Gastrocnemius medialis (tissue), 4 donors: ENCODE results near the gene SH2D7. TPM values are rescaled to one million over a fixed set of nuclear protein-coding genes. Genes with fewer than 3 reads are reported as not detected.

Experiments
- ATAC-seq, 2 donors: fragments of 150-250 bp; one replicate each; pipeline ENCODE4 v1.9.1; 2016
- DNase-seq, 2 donors: peaks; one replicate each; pipeline ENCODE4 v3.0.0-alpha.2; 2019
- H3K27ac ChIP-seq, 4 donors: fragments of 200-600 bp; sonication (generic); 1 replicate in 1 of 4; 2 replicates in 3 of 4; pipeline ENCODE4 v1.5.1; 2016 to 2018; ENCODE audit warnings: mild to moderate bottlenecking in 2 of 4, moderate library complexity in 1 of 4
- H3K27me3 ChIP-seq, 3 donors: fragments of 200-600 bp; sonication (generic) in 2 of 3; 1 replicate in 1 of 3; 2 replicates in 2 of 3; pipeline versions ENCODE4 v1.5.1 to v1.6.0; 2016 to 2019; ENCODE audit warnings: mild to moderate bottlenecking in 1 of 3, moderate library complexity in 1 of 3
- H3K36me3 ChIP-seq, 2 donors: fragments of 200-600 bp; sonication (generic) in 1 of 2; one replicate each; pipeline ENCODE4 v1.5.1; 2017 to 2018
- H3K4me1 ChIP-seq, 2 donors: fragments of 200-600 bp; sonication (generic) in 1 of 2; one replicate each; pipeline ENCODE4 v1.5.1; 2016 to 2017; ENCODE audit warnings: mild to moderate bottlenecking in 2 of 2
- H3K4me3 ChIP-seq, 4 donors: fragments of 200-600 bp; sonication (generic) in 3 of 4; 1 replicate in 1 of 4; 2 replicates in 3 of 4; pipeline ENCODE4 v1.5.1; 2016 to 2019; ENCODE audit warnings: mild to moderate bottlenecking in 2 of 4
- H3K9me3 ChIP-seq, 3 donors: fragments of 200-600 bp; sonication (generic) in 2 of 3; 1 replicate in 1 of 3; 2 replicates in 2 of 3; pipeline ENCODE4 v1.5.1; 2016 to 2019
- CTCF ChIP-seq, 5 experiments: fragments of 450-650 bp in 3 of 5; fragments of 200-600 bp in 2 of 5; sonication (generic) in 2 of 5; IDR thresholded peaks in 4 of 5; conservative IDR thresholded peaks in 1 of 5; 1 replicate in 4 of 5; 2 replicates in 1 of 5; pipeline ENCODE4 v1.5.1; 2016 to 2019; ENCODE audit warnings: antibody characterized with exemption in 5 of 5, mild to moderate bottlenecking in 3 of 5, moderate library complexity in 3 of 5
- POLR2A ChIP-seq, 2 donors: fragments of 450-650 bp; IDR thresholded peaks; one replicate each; pipeline ENCODE4 v1.6.1; 2017; ENCODE audit warnings: antibody characterized with exemption in 2 of 2, mild to moderate bottlenecking in 2 of 2, moderate library complexity in 2 of 2
- in situ Hi-C, 4 donors: fragments of 200-750 bp; cut with MboI; loops; one replicate each; pipeline versions ENCODE4 v1.15.0 to v1.8.0; 2017; ENCODE audit warnings: low sequenced_read_pairs in 4 of 4
- intact Hi-C: fragments of 100-400 bp; cut with DNase I; formaldehyde crosslinking; loops from one replicate; pipeline ENCODE4 v1.15.1; 2023; ENCODE audit warnings: low total_unique reads
- total RNA-seq, 4 donors: library from RNA; depleted of rRNA; stranded (reverse); fragments of >200 nt; gene quantifications; one replicate each; pipeline versions ENCODE4 v1.1.0 to v1.2.3, GENCODE V29; 2016

The SH2D7 gene
- total RNA-seq, 4 donors from 2014 or later: not detected

GRCh38 chr15:78083186-78083585 is 9.2 kb upstream of the SH2D7 start:
- intact Hi-C loops (no loop called here), in situ Hi-C loops (loop anchor here in 1 of 4 donors (10.0 kb wide), 1 partner anchor 78 kb away; no protein-coding TSS in a partner anchor)
- H3K9me3 ChIP-seq: no peaks in the 10 kb centered on the region
- no peaks in the 10 kb centered on the region for H3K27me3 ChIP-seq
- no peak for ATAC-seq
- TF ChIP-seq POLR2A (IDR thresholded peaks at IDR 0.05) (no peak), CTCF (IDR thresholded peaks at IDR 0.05 in 4 of 5, conservative IDR thresholded peaks at IDR 0.05 in 1 of 5) (no peak)
- no peak overlapping the region for H3K4me3 ChIP-seq
- no peaks in the 10 kb centered on the region for H3K36me3 ChIP-seq
- peaks cover under 1 to 3% of the 10 kb centered on the region in 2 donors for H3K4me1 ChIP-seq
- no peak for DNase-seq
- no peak overlapping the region for H3K27ac ChIP-seq

DNA sequence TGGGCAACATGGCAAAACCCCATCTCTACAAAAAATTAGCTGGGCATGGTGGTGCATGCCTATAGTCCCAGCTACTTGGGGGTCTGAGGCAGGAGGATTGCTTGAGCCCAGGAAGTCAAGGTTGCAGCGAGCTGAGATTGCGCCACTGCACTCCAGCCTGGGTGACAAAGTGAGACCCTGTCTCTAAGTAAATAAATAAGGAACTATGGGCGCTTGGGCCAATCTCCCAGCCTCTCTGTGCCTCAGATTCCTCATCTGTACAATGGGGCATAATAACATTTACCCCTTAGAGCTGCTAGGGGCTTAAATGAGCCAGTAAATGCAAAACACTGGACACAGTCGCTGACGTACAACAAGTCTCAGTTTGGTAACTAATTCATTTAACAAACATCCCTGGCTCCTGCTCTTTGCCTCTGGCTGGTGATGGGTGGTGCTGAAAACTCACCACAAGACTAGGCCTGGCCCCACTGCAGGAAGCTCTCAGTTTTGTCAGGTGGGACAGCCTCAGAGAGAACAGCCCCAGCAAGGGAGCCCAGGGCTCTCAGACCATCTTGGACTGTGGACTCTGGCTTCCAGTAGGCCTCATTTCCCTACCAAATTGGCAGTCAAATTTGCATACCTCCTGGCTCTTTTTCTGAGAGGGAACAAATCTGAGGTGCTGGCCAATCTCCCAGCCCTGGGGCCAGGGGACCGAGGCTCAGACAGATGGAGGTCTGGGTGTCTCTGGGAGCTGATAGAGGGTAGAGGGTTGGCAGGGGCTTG is 8.5 kb upstream of the SH2D7 start:
- ATAC-seq (no peak), DNase-seq (no peak)
- in situ Hi-C loops: loop anchor here in 1 of 4 donors (10.0 kb wide), 1 partner anchor 79 kb away; no protein-coding TSS in a partner anchor

DNA sequence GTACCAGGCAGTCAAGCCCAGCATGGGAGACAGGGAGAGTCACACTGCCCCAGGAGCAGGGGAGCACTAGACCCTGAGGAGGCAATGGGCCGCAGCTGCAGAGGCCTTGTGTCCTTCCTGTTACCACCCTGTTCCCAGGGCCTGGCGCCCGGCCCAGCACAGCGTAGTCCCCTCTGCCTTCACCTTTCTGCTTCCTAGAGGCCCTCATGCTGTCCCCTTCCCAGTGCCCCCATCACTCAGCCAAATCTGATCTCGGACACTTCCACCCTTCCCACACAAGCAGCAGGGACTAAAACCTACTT is 8.0 kb upstream of the SH2D7 start:
- H3K27ac ChIP-seq: no peak overlapping the region
- H3K4me1 ChIP-seq: no peaks in the 10 kb centered on the region
- no peaks in the 10 kb centered on the region for H3K9me3 ChIP-seq
- DNase-seq (no peak), ATAC-seq (no peak)
- intact Hi-C loops: no loop called here
- H3K36me3 ChIP-seq: no peaks in the 10 kb centered on the region
- TF ChIP-seq POLR2A (IDR thresholded peaks at IDR 0.05) (no peak), CTCF (IDR thresholded peaks at IDR 0.05 in 4 of 5, conservative IDR thresholded peaks at IDR 0.05 in 1 of 5) (no peak)
- no peaks in the 10 kb centered on the region for H3K27me3 ChIP-seq
- in situ Hi-C loops: loop anchor here in 1 of 4 donors (10.0 kb wide), 1 partner anchor 80 kb away; no protein-coding TSS in a partner anchor
- H3K4me3 ChIP-seq: no peak overlapping the region

More for the DNA sequence above, 8.5 kb upstream of the SH2D7 start:
- Histone ChIP-seq H3K27me3 (no peaks in the 10 kb centered on the region), H3K4me3 (no peak overlapping the region), H3K9me3 (no peaks in the 10 kb centered on the region), H3K36me3 (no peaks in the 10 kb centered on the region), H3K27ac (no peak overlapping the region), H3K4me1 (no peaks in the 10 kb centered on the region)
- intact Hi-C loops: no loop called here
- TF ChIP-seq POLR2A (IDR thresholded peaks at IDR 0.05) (no peak), CTCF (IDR thresholded peaks at IDR 0.05 in 4 of 5, conservative IDR thresholded peaks at IDR 0.05 in 1 of 5) (no peak)

GRCh38 chr15:78085928-78086327 is 6.4 kb upstream of the SH2D7 start:
- Histone ChIP-seq H3K36me3 (no peaks in the 10 kb centered on the region), H3K27ac (no peak overlapping the region), H3K4me1 (no peaks in the 10 kb centered on the region), H3K27me3 (no peaks in the 10 kb centered on the region), H3K9me3 (no peaks in the 10 kb centered on the region), H3K4me3 (no peak overlapping the region)
- DNase-seq (no peak), ATAC-seq (no peak)
- no peak for TF ChIP-seq CTCF (IDR thresholded peaks at IDR 0.05 in 4 of 5, conservative IDR thresholded peaks at IDR 0.05 in 1 of 5)
- TF ChIP-seq POLR2A (IDR thresholded peaks at IDR 0.05): no peak
- intact Hi-C loops (no loop called here), in situ Hi-C loops (loop anchor here in 1 of 4 donors (10.0 kb wide), 1 partner anchor 81 kb away; no protein-coding TSS in a partner anchor)
